Gastrocnemius medialis (tissue), 4 donors: ENCODE results near the gene PSME3. TPM values are rescaled to one million over a fixed set of nuclear protein-coding genes. Genes with fewer than 3 reads are reported as not detected.

Experiments
- ATAC-seq, 2 donors: fragments of 150-250 bp; one replicate each; pipeline ENCODE4 v1.9.1; 2016
- DNase-seq, 2 donors: peaks; one replicate each; pipeline ENCODE4 v3.0.0-alpha.2; 2019
- H3K27ac ChIP-seq, 4 donors: fragments of 200-600 bp; sonication (generic); 1 replicate in 1 of 4; 2 replicates in 3 of 4; pipeline ENCODE4 v1.5.1; 2016 to 2018; ENCODE audit warnings: mild to moderate bottlenecking in 2 of 4, moderate library complexity in 1 of 4
- H3K27me3 ChIP-seq, 3 donors: fragments of 200-600 bp; sonication (generic) in 2 of 3; 1 replicate in 1 of 3; 2 replicates in 2 of 3; pipeline versions ENCODE4 v1.5.1 to v1.6.0; 2016 to 2019; ENCODE audit warnings: mild to moderate bottlenecking in 1 of 3, moderate library complexity in 1 of 3
- H3K36me3 ChIP-seq, 2 donors: fragments of 200-600 bp; sonication (generic) in 1 of 2; one replicate each; pipeline ENCODE4 v1.5.1; 2017 to 2018
- H3K4me1 ChIP-seq, 2 donors: fragments of 200-600 bp; sonication (generic) in 1 of 2; one replicate each; pipeline ENCODE4 v1.5.1; 2016 to 2017; ENCODE audit warnings: mild to moderate bottlenecking in 2 of 2
- H3K4me3 ChIP-seq, 4 donors: fragments of 200-600 bp; sonication (generic) in 3 of 4; 1 replicate in 1 of 4; 2 replicates in 3 of 4; pipeline ENCODE4 v1.5.1; 2016 to 2019; ENCODE audit warnings: mild to moderate bottlenecking in 2 of 4
- H3K9me3 ChIP-seq, 3 donors: fragments of 200-600 bp; sonication (generic) in 2 of 3; 1 replicate in 1 of 3; 2 replicates in 2 of 3; pipeline ENCODE4 v1.5.1; 2016 to 2019
- CTCF ChIP-seq, 5 experiments: fragments of 450-650 bp in 3 of 5; fragments of 200-600 bp in 2 of 5; sonication (generic) in 2 of 5; IDR thresholded peaks in 4 of 5; conservative IDR thresholded peaks in 1 of 5; 1 replicate in 4 of 5; 2 replicates in 1 of 5; pipeline ENCODE4 v1.5.1; 2016 to 2019; ENCODE audit warnings: antibody characterized with exemption in 5 of 5, mild to moderate bottlenecking in 3 of 5, moderate library complexity in 3 of 5
- POLR2A ChIP-seq, 2 donors: fragments of 450-650 bp; IDR thresholded peaks; one replicate each; pipeline ENCODE4 v1.6.1; 2017; ENCODE audit warnings: antibody characterized with exemption in 2 of 2, mild to moderate bottlenecking in 2 of 2, moderate library complexity in 2 of 2
- in situ Hi-C, 4 donors: fragments of 200-750 bp; cut with MboI; loops; one replicate each; pipeline versions ENCODE4 v1.15.0 to v1.8.0; 2017; ENCODE audit warnings: low sequenced_read_pairs in 4 of 4
- intact Hi-C: fragments of 100-400 bp; cut with DNase I; formaldehyde crosslinking; loops from one replicate; pipeline ENCODE4 v1.15.1; 2023; ENCODE audit warnings: low total_unique reads
- microRNA-seq, 2 donors: library from miRNA; unstranded; fragments of <30 nt; microRNA quantifications; one replicate each; pipeline ENCODE4, GENCODE V29; 2016; ENCODE audit warnings: borderline replicate concordance in 2 of 2
- total RNA-seq, 4 donors: library from RNA; depleted of rRNA; stranded (reverse); fragments of >200 nt; gene quantifications; one replicate each; pipeline versions ENCODE4 v1.1.0 to v1.2.3, GENCODE V29; 2016

The PSME3 gene
- total RNA-seq, 4 donors from 2014 or later = 84.2 to 101 (median 88.7) TPM

GRCh38 chr17:42886283-42887176 is 53.3 kb downstream of the PSME3 start:
- Histone ChIP-seq H3K27ac (no peak overlapping the region), H3K4me1 (peaks cover 4 to 6% of the 10 kb centered on the region in 2 donors), H3K27me3 (no peaks in the 10 kb centered on the region), H3K4me3 (no peak overlapping the region), H3K9me3 (no peaks in the 10 kb centered on the region), H3K36me3 (no peaks in the 10 kb centered on the region)
- no peak for DNase-seq
- TF ChIP-seq CTCF (IDR thresholded peaks at IDR 0.05 in 4 of 5, conservative IDR thresholded peaks at IDR 0.05 in 1 of 5) (no peak), POLR2A (IDR thresholded peaks at IDR 0.05) (no peak)
- intact Hi-C loops = no loop called here
- in situ Hi-C loops = no loop called here
- no peak for ATAC-seq

GRCh38 chr17:42889809-42890208 is 56.6 kb downstream of the PSME3 start:
- H3K4me1 ChIP-seq = peaks cover 34 to 37% of the 10 kb centered on the region in 2 donors
- in situ Hi-C loops = no loop called here
- no peak overlapping the region for H3K27ac ChIP-seq
- H3K27me3 ChIP-seq = no peaks in the 10 kb centered on the region
- DNase-seq = no peak
- no peak for ATAC-seq
- no peak overlapping the region for H3K4me3 ChIP-seq
- no peaks in the 10 kb centered on the region for H3K9me3 ChIP-seq
- no peaks in the 10 kb centered on the region for H3K36me3 ChIP-seq
- intact Hi-C loops = no loop called here
- TF ChIP-seq CTCF (IDR thresholded peaks at IDR 0.05 in 4 of 5, conservative IDR thresholded peaks at IDR 0.05 in 1 of 5) (no peak), POLR2A (IDR thresholded peaks at IDR 0.05) (no peak)

- in situ Hi-C loops = no loop called here
- ATAC-seq = peak; percentile 73 to 78
Measured at GRCh38 chr17:42891539-42892152, 58.4 kb downstream of the PSME3 start.

DNA sequence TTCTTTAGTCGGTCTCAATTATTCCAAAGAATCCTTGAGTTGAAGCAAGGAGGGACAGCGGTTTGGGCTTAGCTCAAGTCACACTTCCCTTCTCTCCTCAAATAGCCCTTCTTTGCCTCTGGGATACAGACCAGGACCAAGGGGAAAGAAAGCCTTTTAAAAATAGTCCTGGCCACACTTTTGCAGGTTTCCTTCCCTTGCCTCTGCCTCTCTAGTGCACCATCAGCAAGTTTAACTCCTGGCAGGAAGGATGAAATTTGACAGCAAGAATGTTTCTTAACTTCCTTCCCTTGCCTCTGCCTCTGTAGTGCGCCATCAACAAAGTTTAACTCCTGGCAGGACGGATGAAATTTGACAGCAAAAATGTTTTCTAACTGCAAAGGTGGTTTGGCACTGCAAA is 60.2 kb downstream of the PSME3 start:
- peak; percentile 4 to 63 for ATAC-seq
- H3K4me3 ChIP-seq = no peak overlapping the region
- peak overlapping the region; percentile 85 to 90 (median 87) for H3K27ac ChIP-seq
- no peak for DNase-seq
- in situ Hi-C loops (no loop called here), intact Hi-C loops (no loop called here)
- no peaks in the 10 kb centered on the region for H3K27me3 ChIP-seq
- H3K4me1 ChIP-seq = peaks cover 39% of the 10 kb centered on the region in 2 donors
- no peaks in the 10 kb centered on the region for H3K9me3 ChIP-seq
- no peaks in the 10 kb centered on the region for H3K36me3 ChIP-seq
- TF ChIP-seq CTCF (IDR thresholded peaks at IDR 0.05 in 4 of 5, conservative IDR thresholded peaks at IDR 0.05 in 1 of 5) (no peak), POLR2A (IDR thresholded peaks at IDR 0.05) (no peak)

More at GRCh38 chr17:42891539-42892152, 58.4 kb downstream of the PSME3 start:
- Histone ChIP-seq H3K4me3 (no peak overlapping the region), H3K36me3 (no peaks in the 10 kb centered on the region), H3K27ac (peak overlapping the region; percentile 85 to 90 (median 87)), H3K4me1 (peaks cover 39 to 41% of the 10 kb centered on the region in 2 donors), H3K9me3 (no peaks in the 10 kb centered on the region), H3K27me3 (no peaks in the 10 kb centered on the region)
- peak; percentile 67 to 73 for DNase-seq
- no peak for TF ChIP-seq POLR2A (IDR thresholded peaks at IDR 0.05)
- TF ChIP-seq CTCF (IDR thresholded peaks at IDR 0.05 in 4 of 5, conservative IDR thresholded peaks at IDR 0.05 in 1 of 5) = no peak
- intact Hi-C loops = no loop called here

Small RNA genes within 50 kb of the gene (microRNA-seq; reads per million reads assigned to microRNA genes)
- 0 reads per million in 2 donors for gene MIR6781

Other genes with a start within 250 kb of the PSME3 start
- gene RETREG3, start 224.0 kb upstream of the PSME3 start, total RNA-seq = 10 to 100 TPM; 50.7 to 65.5 (median 60.5) TPM
- 100 to 1,000 TPM in 1 of 4 donors, 10 to 100 TPM in 3; 54.7 to 125 (median 91.7) TPM for gene TUBG1, start 223.7 kb upstream of the PSME3 start, total RNA-seq
- gene TUBG2, start 174.1 kb upstream of the PSME3 start, total RNA-seq = 1 to 10 TPM; 3.9 to 5.2 (median 4.2) TPM
- gene PLEKHH3, start 156.4 kb upstream of the PSME3 start, total RNA-seq = 10 to 100 TPM; 13.4 to 36.0 (median 31.3) TPM
- gene CCR10, start 151.6 kb upstream of the PSME3 start, total RNA-seq = 1 to 10 TPM; 2.0 to 4.6 (median 4.0) TPM
- under 1 TPM; 0.22 to 0.41 (median 0.40) TPM for gene CNTNAP1, start 150.9 kb upstream of the PSME3 start, total RNA-seq
- gene EZH1, start 88.4 kb upstream of the PSME3 start, total RNA-seq = 10 to 100 TPM; 32.6 to 55.2 (median 47.5) TPM
- 10 to 100 TPM; 17.5 to 31.2 (median 20.7) TPM for gene RAMP2, start 72.2 kb upstream of the PSME3 start, total RNA-seq
- gene VPS25, start 59.9 kb upstream of the PSME3 start, total RNA-seq = 10 to 100 TPM; 44.8 to 54.6 (median 53.5) TPM
- not detected for gene WNK4, start 52.8 kb upstream of the PSME3 start, total RNA-seq
- 100 to 1,000 TPM in 1 of 4 donors, 10 to 100 TPM in 3; 76.2 to 104 (median 86.8) TPM for gene COA3, start 34.7 kb upstream of the PSME3 start, total RNA-seq
- not detected for gene CNTD1, start 34.5 kb upstream of the PSME3 start, total RNA-seq
- 100 to 1,000 TPM in 1 of 4 donors, 10 to 100 TPM in 3; 82.3 to 102 (median 88.0) TPM for gene BECN1, start 9.1 kb upstream of the PSME3 start, total RNA-seq
- 1 to 10 TPM in 2 of 4 donors, under 1 TPM in 2; 0.81 to 1.2 (median 1.0) TPM for gene AOC2, start 11.2 kb downstream of the PSME3 start, total RNA-seq
- 1 to 10 TPM; 2.2 to 7.2 (median 4.2) TPM for gene AOC3, start 17.8 kb downstream of the PSME3 start, total RNA-seq
- under 1 TPM in 2 of 4 donors, not detected in 2; 0.36 to 0.47 TPM for gene G6PC1, start 67.4 kb downstream of the PSME3 start, total RNA-seq
- 10 to 100 TPM; 21.4 to 30.1 (median 26.5) TPM for gene AARSD1, start 131.1 kb downstream of the PSME3 start, total RNA-seq
- gene PTGES3L, start 146.7 kb downstream of the PSME3 start, total RNA-seq = 10 to 100 TPM; 29.1 to 68.3 (median 31.0) TPM
- 10 to 100 TPM; 13.8 to 19.8 (median 16.4) TPM for gene RUNDC1, start 147.2 kb downstream of the PSME3 start, total RNA-seq
- 1,000 to 10,000 TPM in 2 of 4 donors, 100 to 1,000 TPM in 2; 800 to 1,300 (median 1,077) TPM for gene RPL27, start 165.0 kb downstream of the PSME3 start, total RNA-seq
- 10 to 100 TPM in 1 of 4 donors, 1 to 10 TPM in 3; 1.3 to 11.0 (median 4.0) TPM for gene IFI35, start 173.4 kb downstream of the PSME3 start, total RNA-seq
- 10 to 100 TPM; 18.0 to 49.5 (median 35.8) TPM for gene VAT1, start 189.0 kb downstream of the PSME3 start, total RNA-seq
- under 1 TPM in 3 of 4 donors, not detected in 1; 0.04 to 0.10 (median 0.10) TPM for gene RND2, start 191.8 kb downstream of the PSME3 start, total RNA-seq